Spleen (tissue), 7 donors: Measurements from ENCODE around the gene PTN.

Source experiments
- POLR2A ChIP-seq, 3 donors: fragments of 450-650 bp; IDR thresholded peaks; one replicate each; pipeline ENCODE4 v1.5.1; 2017; ENCODE audit warnings: antibody characterized with exemption in 3 of 3, mild to moderate bottlenecking in 1 of 3
- TF ChIP-seq, protein P1 (sequence below), 11 experiments: fragments of 200-600 bp in 7 of 11; fragments of 450-650 bp in 4 of 11; sonication (generic) in 4 of 11; IDR thresholded peaks in 8 of 11; conservative IDR thresholded peaks in 3 of 11; 1 replicate in 7 of 11; 2 replicates in 4 of 11; pipeline versions ENCODE4 v1.4.0 to v1.8.0; 2016 to 2021; ENCODE audit warnings: antibody characterized with exemption in 11 of 11, inconsistent platforms in 4 of 11, mild to moderate bottlenecking in 1 of 11
- donor health status: DM: no; HTN: no; CAD: no; lungs with moderate emphysema.
- donor health status: DM: no; HTN: no; CAD: no.
- donor health status: DM: no; HTN: no; CAD: no.

- TF ChIP-seq, protein P1, sequence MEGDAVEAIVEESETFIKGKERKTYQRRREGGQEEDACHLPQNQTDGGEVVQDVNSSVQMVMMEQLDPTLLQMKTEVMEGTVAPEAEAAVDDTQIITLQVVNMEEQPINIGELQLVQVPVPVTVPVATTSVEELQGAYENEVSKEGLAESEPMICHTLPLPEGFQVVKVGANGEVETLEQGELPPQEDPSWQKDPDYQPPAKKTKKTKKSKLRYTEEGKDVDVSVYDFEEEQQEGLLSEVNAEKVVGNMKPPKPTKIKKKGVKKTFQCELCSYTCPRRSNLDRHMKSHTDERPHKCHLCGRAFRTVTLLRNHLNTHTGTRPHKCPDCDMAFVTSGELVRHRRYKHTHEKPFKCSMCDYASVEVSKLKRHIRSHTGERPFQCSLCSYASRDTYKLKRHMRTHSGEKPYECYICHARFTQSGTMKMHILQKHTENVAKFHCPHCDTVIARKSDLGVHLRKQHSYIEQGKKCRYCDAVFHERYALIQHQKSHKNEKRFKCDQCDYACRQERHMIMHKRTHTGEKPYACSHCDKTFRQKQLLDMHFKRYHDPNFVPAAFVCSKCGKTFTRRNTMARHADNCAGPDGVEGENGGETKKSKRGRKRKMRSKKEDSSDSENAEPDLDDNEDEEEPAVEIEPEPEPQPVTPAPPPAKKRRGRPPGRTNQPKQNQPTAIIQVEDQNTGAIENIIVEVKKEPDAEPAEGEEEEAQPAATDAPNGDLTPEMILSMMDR (IDR thresholded peaks at IDR 0.05 in 8 of 11, conservative IDR thresholded peaks at IDR 0.05 in 3 of 11), result no peak
- TF ChIP-seq POLR2A (IDR thresholded peaks at IDR 0.05), result no peak
Observed at GRCh38 chr7:137329411-137329810, 14.1 kb downstream of the PTN start.
